ENCODE measurements around the gene NCOA3.
"Not testable (repeated sequence)": the region's sequence is repeated elsewhere in the genome, so short reads cannot be mapped to it uniquely, and the experiment has no call there.

Gene NCOA3

DNA sequence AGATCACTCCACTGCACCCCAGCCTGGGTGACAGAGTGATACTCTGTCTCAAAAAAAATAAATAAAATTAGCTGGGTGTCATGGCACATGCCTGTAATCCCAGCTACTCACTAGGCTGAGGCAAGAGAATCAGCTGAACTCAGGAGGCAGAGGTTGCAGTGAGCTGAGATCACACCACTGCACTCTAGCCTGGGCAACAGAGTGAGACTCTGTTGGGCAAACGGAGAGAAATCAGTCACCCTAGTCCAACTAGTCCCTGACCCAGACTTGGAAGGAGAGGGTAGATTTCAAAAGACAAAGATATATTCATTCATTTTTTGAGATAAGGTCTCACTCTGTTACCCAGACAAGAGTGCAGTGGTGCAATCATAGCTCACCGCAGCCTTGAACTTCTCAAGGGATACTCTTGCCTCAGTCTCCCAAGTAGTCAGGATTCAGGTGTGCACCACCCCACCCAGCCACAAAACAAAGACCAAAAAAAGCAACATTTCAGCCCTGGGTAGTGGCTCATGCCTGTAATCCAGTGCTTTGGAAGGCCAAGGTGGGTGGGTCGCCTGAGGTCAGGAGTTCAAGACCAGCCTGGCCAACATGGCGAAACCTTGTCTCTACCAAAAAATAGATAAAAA lies 26.2 kb upstream of the NCOA3 start:
- DNase-seq = no peak

DNA sequence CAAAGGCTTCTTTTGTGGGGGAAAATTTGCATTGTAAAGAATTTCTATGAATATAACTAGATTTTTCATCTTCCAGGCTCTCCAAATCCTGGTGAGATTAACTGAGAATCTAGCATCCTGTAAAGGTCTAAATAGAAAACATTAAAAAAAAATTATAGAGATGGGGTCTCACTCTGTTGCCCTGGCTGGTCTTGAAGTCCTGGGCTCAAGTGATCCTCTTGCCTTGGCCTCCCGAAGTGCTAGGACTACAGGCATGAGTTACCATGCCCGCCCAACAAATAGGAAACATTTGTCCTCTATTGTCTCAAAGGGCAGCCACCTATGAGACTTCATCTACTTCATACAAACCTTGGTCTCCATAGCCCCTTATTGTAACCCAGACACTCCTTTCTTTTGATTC lies 25.2 kb upstream of the NCOA3 start:
- no peak for DNase-seq

DNA sequence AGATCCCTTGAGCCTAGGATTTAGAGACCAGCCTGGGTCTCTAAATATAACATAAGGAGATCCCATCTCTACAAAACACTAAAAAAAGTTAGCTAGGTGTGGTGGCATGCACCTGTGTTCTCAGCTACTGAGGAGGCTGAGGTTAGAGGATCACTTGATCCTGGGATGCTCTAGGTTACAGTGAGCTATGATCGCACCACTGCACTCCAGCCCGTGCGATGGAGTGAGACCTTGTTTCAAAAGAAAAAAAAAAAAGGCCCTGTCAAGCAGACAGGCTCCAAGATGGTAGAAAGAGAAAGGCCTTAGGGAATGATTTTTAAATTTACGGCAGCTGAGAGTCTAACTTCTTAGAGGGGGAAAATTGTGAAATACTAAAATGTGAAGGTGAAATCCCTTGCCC lies 22.6 kb upstream of the NCOA3 start:
- DNase-seq = no peak

DNA sequence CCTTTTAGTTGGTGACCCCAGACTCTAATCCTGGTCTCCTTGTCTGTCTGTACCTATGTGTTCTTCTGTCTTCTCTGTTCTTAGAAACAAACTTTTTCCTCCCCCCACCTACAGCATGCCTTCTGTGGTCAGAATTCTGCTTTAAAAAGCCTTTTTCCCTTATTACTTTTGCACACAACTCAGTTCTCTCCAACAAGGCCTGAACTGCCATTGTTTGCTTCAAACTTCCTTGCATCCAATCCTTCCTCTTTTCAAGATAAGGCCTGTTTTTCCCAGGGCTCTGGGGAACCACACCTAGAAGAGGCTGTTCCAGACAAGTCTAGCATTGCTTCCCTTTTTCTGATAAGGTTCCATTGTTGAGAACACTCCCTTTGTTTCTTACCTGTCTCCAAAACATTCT lies 22.2 kb upstream of the NCOA3 start:
- no peak for DNase-seq

DNA sequence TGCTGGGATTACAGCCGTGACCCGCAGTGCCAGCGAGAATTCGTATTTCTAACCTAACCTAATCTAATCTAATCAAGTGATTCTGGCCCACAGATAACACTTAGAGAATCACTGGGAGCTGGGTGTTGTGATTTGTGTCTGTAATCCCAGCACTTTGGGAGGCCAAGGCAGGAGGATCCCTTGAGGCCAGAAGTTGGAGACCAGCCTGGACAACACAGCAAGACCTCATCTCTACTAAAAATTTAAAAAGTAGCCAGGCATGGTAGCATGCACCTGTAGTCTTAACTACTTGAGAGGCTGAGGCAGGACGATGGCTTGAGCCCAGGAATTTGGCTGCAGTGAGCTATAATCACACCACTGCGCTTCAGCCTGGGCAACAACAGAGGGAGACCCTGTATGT lies 21.4 kb upstream of the NCOA3 start:
- DNase-seq = no peak

DNA sequence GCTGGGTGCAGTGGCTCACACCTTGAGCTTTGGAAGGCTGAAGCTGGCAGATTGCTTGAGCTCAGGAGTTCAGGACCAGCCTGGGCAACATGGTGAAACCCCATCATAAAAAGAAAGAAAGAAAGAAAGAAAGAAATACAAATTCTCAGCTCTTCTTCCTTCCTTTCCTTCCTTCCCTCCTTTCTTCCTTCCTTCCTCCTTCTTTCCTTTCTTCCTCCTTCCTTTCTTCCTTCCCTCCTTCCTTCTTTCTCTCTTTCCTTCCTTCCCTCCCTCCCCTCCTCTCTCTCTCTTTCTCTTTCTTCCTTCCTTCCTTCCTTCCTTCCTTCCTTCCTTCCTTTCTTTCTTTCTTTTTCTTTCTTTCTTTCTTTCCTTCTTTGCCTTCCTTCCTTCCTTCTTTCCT lies 21.0 kb upstream of the NCOA3 start:
- no peak for DNase-seq

DNA sequence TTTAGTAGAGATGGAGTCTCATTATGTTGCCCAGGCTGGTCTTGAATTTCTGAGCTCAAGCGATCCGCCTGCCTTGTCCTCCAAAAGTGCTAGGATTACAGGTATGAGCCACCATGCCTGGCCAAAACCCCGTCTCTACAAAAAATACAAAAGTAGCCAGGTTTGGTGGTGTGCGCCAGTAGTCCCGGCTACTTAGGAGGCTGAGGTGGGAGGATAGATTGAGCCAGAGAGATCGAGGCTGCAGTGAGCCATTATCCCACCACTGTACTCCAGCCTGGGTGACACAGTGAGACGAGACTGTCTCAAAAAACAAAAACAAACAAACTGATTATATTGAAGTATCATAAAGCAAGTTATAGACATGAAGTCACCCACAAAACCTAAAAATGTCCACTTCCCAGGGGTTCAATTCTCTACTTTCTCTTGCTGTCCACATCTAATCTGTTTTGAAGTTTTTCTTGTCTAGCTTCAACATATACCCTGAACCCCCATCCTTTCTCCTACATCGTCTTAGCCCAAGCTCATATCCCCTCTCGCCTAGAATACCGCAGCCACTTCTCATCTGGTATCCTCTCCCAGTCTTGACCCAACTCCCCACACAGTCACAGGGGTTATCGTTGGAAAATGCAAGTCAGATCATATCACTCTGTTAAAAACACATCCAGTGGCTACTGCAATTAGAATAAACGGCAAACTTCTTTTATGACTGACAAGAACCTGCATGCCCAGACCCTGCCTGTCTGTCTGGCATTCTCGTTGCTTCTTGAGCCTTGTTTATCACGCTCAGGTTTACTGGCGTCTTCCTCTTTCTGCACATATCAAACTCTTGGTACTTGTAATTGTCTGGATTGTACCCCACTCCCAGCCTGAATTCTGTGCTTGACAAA lies 20.1 kb upstream of the NCOA3 start:
- no peak for DNase-seq

DNA sequence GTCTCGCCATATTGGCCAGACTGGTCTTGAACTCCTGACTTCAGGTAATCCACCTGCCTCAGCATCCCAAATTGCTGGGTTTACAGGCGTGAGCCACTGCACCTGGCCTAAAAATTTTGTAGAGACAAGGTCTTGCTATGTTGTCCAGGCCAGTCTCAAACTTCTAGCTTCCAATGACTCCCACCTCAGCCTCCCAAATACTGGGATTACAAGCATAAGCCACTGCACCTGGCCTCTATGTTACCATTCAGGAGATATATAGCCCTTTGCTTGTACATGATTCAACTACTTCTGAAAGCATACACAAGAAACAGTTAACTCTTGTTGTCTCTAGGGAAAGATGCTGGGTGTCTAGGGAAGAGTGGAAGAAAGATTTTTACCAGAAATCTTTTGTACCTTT lies 19.0 kb upstream of the NCOA3 start:
- no peak for DNase-seq

DNA sequence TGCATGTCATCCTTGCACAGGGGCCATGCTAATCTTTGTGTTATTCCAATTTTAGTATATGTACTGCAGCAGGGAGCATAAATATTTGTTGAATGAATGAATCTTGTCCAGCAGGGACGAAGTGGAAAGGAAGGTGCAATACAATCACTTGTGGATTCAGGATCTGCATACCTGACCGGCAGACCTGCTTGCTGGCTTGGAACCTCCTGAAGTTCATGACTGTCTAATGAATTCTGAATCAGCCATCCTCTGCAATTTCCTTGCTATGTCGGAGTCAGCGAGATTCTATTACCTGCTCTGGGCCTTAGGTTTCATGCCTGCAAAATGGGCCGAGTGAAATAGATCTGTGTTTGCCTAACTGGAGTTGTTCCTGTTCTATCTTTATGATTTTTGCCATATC lies 17.4 kb upstream of the NCOA3 start:
- no peak for DNase-seq

DNA sequence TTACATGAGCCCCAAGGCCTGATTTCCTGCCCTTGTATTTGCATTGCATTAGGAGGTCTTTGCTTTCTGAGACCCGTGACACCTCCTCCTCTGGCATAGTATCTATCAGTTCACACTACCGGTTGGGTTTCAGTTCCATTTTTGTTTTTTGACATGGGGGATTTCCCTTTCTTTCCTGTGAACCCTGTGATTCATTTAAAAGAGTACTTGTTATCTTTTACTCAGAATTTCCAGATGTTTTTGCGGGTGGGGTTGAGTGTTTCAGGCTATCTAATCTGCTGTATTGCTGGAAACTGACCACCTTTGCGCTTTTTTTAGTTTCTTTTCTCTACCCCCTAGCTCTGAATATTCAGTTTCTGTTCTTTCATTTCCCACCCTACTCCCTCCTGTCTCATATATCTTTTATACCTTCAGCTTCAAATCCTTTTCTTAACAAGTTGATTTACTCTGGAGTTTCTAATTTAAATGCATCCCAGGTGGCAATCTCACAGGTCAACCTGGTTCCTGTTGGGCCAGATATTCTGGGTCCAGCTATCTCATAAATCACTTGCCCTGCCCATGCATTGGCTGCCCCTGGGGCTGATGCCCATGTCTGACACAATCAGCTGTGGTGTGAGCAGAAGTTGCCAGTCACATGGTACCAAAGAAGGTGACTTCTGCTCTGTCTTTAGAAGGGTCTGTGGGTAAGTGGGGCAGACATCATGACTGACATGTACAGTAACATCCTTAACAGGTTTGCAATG lies 14.3 kb upstream of the NCOA3 start:
- peak; percentile 69 for DNase-seq

DNA sequence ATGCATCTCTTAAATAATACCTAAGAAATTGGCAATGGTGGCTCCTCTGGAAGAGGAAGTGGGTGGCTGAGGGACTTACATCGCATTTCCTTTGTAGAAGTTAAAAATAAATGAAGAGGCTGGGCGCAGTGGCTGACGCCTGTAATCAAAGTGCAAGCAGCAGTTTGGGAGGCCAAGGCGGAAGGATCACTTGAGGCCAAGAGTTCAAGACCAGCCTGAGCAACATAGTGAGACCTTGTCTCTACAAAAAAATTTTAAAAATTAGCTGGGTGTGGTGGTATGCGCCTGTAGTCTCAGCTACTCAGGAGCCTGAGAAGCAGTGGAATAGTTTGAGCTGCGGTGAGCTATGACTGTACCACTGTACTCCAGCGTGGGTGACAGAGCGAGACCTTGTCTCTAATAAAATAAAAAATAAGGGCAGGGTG lies 12.2 kb upstream of the NCOA3 start:
- peak; percentile 24 for DNase-seq

DNA sequence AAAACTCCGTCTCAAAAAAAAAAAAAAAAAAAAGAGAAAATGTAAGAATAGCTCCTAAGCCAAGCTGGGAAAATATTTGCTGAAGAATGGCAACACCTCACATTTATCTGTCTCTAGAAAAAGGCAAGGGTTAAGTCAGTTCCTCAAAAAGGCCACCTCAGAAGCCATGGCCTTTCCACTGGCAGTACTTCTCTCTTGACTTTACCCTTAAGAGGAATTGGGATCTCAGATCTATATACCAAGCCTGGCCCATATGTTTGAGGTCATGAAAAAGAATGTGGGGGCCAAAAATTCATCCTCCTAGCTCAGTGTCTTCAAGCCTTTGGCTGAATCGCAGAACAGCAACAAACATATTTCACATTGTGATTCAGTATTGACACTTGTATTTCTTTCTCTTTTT lies 10.9 kb upstream of the NCOA3 start:
- no peak for DNase-seq

DNA sequence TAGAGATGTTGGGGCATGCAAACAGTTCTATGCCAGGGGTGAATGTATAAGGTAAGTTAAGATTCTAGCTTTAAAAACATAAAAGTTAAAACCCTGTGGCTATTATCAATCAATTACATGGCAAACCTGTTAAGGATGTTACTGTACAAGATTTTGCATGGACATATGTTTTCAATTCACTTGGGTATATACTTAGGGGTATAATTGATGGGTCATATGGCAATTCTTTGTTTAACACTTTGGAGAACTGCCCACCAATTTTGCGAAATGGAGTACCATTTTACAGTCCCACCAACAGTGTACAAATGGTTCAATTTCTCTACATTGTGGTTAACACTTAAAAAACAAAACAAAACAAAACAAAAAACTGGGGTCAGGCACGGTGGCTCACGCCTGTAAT lies 9.4 kb upstream of the NCOA3 start:
- no peak for DNase-seq

DNA sequence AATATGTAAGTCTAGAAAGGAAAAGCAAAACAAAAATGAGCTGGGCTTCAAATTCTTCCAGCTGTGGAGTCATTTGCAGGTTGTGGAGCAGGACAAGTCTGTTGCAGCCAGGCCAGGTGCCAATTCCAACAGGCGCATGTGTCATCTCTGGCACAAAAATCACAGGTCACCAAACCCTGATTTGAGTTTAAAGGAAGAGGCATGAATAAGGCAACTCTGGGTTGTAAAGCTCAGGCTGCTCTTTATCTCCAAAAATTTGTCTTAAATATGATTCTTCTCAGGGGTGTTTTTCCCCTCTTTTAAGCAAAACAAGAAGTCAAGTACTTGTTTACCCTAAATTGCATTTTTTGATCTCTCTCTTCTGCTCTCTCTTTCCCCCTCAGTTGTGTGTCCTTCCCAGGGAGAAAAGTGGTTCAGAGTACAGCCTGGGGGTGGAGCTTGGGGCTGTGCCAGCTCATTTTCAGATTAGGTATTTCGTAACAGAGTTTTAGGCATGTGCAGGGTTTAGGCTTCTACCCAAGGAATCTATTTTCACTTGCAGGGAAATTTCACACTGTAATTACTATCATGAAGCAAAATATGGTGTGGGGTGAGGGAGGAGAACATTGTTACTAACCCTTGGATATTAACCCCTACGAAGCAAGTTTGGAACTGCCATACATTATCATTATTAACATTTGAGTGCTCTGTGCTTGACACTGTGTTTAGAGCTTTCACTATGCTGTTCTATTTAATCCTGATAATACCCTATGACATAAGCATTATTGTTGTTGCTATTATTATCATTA lies 8.3 kb upstream of the NCOA3 start:
- DNase-seq = peak; percentile 65

DNA sequence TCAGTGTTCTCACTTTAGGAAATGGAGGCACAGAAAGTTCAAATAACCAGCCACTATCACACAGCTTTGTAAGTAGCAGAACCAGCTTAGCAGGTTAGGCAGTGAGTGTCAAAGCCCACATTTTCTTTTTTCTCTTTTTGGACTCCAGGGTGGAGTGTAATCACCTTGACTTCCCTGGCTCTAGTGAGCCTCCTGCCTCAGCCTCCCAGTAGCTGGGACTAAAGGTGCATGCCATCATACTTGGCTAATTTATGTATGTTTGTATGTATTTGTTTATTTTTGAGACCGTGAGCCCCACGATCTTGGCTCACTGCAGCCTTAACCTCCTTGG lies 7.8 kb upstream of the NCOA3 start:
- no peak for DNase-seq

DNA sequence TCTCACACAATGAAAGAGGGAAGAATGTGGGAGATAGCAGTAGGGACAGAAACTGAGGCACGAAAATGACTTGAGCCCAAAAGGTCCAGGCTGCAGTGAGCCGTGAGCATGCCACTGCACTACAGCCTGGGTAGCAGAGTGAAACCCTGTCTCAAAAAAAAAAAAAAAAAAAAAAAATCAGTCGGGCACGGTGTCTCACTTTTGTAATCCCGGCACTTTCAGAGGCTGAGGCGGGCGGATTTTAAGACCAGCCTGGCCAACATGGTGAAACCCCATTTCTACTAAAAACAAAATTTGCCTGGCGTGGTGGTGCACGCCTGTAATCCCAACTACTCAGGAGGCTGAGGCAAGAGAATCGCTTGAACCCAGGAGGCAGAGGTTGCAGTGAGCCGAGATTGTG lies 7.1 kb upstream of the NCOA3 start:
- DNase-seq = not testable (repeated sequence)

DNA sequence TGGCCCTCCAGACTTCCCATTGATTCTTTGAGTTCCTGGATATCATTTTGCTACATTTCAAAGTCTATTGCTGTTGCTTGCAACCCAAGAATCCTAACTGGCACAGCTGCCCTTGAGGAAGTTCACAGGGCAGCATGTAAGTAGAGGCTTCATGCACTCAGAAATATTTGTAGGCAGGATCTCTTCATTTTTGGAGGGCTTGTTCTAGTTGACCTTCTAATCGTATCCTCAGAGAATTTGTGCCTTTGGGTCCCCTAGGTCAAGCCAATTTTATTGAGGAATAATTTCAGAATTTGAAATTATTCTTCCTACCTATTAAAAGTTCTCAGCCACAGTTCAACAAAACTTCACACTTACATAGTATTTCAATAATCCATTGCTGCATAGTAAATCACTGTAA lies 5.6 kb upstream of the NCOA3 start:
- DNase-seq = no peak

DNA sequence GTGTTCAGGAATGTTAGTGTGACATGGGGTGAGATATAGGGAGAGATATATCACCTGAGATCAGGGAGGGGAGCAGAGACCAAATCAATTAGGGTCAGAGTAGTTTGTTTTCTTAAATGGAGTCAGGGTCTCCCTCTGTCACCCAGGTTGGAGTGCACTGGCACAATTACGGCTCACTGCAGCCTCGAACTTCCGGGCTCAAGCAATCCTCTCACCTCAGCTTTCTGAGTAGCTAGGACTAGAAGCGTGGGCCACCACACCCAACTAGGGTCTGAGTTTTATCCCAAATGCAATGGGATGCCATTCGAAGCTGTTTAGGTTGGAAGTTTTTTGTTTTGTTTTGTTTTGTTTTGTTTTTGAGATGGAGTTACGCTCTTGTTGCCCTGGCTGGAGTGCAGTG lies 3.1 kb upstream of the NCOA3 start:
- no peak for DNase-seq

DNA sequence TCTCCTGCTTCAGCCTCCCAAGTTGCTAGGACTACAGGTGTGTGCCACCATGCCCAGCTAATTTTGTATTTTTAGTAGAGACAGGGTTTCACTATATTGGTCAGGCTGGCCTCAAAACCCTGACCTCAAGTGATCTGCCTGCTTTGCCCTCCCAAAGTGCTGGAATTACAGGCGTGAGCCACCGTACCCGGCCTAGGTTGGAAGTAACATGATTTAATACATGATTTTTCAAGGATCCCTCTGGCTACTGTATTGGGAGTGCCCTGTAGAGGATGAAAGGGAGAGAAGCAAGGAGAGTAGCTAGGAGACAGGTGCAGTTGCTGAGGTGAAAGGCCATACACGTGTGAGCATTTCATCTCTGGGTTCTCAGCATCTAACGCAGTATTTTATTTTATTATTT lies 2.6 kb upstream of the NCOA3 start:
- DNase-seq = no peak

DNA sequence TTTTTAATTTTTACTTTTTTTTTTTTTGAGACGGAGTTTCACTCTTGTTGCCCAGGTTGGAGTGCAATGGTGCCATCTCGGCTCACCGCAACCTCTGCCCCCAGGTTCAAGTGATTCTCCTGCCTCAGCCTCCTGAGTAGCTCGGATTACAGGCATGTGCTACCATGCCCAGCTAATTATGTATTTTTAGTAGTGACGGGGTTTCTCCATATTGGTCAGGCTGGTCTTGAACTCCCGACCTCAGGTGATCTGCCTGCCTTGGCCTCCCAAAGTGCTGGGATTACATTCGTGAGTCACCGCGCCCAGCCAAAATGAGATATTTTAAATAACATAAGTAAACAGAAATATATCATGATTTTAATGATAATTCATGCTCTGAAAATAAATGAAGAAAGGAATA lies 1.6 kb upstream of the NCOA3 start:
- not testable (repeated sequence) for DNase-seq

DNA sequence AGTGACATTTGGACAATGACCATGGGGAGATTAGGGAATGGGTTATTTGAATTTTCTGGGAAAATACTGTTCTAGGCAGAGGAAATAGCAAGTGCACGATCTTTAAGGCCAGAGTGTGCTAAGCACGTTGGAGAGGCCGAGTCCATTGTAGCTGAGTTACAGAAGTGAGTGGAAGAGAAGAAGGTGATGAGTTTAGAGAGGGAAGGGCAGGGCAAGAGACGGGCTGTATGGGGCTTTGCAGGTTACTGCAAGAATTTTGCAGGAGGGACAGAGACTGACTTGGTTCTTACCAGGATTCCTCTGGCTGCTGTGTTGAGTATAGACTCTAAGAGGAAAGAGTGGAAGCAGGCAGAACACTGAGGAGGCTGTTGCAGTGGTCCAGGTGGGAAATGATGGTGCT lies 1.1 kb upstream of the NCOA3 start:
- DNase-seq = no peak

DNA sequence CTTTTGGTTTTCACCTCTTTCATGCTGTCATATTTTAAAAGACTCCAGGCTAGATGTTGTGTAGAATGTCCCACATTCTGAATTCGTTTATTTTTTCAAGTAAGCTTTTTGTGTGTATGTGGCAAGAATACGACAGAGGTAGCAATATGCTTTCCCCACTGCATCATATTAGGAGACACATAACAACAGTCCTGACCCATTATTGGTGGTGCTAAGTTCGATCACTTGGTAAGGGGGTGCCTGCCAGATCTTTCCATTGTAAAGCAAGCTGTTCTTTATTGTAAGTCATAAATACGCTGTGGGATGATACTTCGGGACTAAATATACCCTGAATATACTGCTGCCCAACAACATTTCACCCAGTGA lies 588 bp upstream of the NCOA3 start:
- no peak for DNase-seq

All from activated naive CD4-positive, alpha-beta T cell treated with Interleukin-2 at 50 U/mL for 16 hours (primary cell).